ENCODE measurements around the gene CPA5. TPM values are rescaled to one million over a fixed set of nuclear protein-coding genes. Genes with fewer than 3 reads are reported as not detected.

The CPA5 gene
- total RNA-seq, 2 donors from 2014 or later = not detected

DNA sequence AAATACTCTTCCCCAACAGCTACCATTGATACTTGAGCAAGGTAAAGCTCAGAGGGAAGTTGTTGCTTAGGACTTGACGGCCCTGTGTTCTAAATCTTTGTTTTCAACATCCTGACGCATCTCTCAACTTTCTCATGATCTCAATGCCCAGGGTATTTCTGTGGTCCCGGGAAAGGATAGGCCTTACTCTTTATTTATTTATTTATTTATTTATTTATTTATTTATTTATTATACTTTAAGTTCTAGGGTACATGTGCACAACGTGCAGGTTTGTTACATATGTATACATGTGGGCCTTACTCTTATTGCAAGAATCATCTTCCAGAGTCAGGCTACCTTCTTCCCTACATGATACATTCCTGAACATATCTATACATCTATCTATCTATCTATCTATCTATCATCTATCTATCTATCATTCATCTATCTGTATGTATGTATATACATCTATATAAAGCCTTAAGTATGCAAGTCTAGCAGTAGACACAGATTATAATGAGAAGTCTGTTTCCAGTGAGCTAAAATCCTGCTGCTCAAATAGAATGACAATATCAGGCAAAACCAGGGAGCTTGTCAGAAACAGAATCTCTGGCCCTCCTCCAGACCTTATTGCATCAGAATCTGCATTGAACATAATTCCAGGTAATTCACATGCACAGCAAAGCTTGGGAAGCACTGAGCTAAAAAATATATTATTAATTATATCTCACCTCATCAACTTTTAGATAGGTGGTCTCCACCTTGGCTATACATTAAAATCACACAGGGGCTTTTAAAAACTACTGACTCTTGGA, 12.2 kb upstream of the CPA5 start:
- Histone ChIP-seq H3K9me3 (no peaks in the 10 kb centered on the region), H3K27ac (no peak overlapping the region), H3K4me3 (no peak overlapping the region), H3K27me3 (replicated peaks; ENCODE audit: insufficient read depth) (no peaks in the 10 kb centered on the region), H3K36me3 (no peaks in the 10 kb centered on the region), H3K4me1 (ENCODE audit: control insufficient read depth in 1 of 2, low read depth in 2 of 2) (peaks cover 0 to 11% of the 10 kb centered on the region in 2 donors)
- no peak for ATAC-seq (ENCODE audit: insufficient number of reproducible peaks, low FRiP score, low read depth)
- DNase-seq (ENCODE audit: low spot score) = no peak
- TF ChIP-seq, protein P1, sequence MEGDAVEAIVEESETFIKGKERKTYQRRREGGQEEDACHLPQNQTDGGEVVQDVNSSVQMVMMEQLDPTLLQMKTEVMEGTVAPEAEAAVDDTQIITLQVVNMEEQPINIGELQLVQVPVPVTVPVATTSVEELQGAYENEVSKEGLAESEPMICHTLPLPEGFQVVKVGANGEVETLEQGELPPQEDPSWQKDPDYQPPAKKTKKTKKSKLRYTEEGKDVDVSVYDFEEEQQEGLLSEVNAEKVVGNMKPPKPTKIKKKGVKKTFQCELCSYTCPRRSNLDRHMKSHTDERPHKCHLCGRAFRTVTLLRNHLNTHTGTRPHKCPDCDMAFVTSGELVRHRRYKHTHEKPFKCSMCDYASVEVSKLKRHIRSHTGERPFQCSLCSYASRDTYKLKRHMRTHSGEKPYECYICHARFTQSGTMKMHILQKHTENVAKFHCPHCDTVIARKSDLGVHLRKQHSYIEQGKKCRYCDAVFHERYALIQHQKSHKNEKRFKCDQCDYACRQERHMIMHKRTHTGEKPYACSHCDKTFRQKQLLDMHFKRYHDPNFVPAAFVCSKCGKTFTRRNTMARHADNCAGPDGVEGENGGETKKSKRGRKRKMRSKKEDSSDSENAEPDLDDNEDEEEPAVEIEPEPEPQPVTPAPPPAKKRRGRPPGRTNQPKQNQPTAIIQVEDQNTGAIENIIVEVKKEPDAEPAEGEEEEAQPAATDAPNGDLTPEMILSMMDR (IDR thresholded peaks at IDR 0.05) = no peak

DNA sequence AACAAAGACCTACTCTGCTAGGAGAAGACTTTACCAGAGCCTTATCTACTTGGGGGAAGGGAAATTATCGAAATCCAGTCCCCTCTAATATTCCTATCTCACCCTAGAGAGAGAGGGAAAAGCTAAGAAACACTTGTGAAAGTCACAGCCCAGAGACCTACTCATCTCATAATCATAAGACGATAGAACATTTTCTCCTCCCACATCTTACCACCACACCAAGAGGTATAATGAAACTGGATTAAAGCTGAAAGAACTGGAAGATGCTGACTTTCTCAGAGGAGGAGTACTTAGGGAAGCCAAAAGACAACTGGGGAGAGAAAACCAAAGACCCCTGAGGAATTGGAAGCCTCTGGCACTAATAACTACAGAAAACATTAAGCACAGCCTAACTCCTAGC, 10.8 kb upstream of the CPA5 start:
- Histone ChIP-seq H3K27me3 (replicated peaks; ENCODE audit: insufficient read depth) (no peaks in the 10 kb centered on the region), H3K36me3 (no peaks in the 10 kb centered on the region), H3K4me1 (ENCODE audit: control insufficient read depth in 1 of 2, low read depth in 2 of 2) (peaks cover 0 to 11% of the 10 kb centered on the region in 2 donors), H3K4me3 (no peak overlapping the region), H3K9me3 (no peaks in the 10 kb centered on the region), H3K27ac (no peak overlapping the region)
- no peak for DNase-seq (ENCODE audit: low spot score)
- no peak for ATAC-seq (ENCODE audit: insufficient number of reproducible peaks, low FRiP score, low read depth)
- TF ChIP-seq, protein P1 (IDR thresholded peaks at IDR 0.05) = no peak

DNA sequence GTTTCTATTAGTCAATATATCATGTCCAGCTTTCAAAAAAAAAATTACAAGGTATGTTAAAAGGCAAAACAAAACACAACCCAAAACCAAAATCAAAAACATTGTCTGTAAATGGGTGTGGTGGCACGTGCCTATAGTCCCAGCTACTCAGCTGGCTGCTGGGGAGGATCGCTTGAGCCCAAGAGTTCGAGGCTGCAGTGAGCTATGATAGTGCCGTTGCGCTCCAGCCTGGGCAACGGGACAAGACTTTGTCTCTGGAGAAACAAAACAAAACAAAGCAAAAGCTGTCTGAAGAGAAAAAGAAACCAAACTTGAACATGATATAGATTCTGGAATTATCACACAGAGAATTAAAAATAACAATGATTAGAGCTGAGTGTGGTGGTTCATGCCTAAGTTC, 10.3 kb upstream of the CPA5 start:
- Histone ChIP-seq H3K9me3 (no peaks in the 10 kb centered on the region), H3K4me3 (no peak overlapping the region), H3K4me1 (ENCODE audit: control insufficient read depth in 1 of 2, low read depth in 2 of 2) (peaks cover 0 to 11% of the 10 kb centered on the region in 2 donors), H3K27me3 (replicated peaks; ENCODE audit: insufficient read depth) (no peaks in the 10 kb centered on the region), H3K36me3 (no peaks in the 10 kb centered on the region), H3K27ac (no peak overlapping the region)
- no peak for DNase-seq (ENCODE audit: low spot score)
- TF ChIP-seq, protein P1 (IDR thresholded peaks at IDR 0.05) = no peak
- ATAC-seq (ENCODE audit: insufficient number of reproducible peaks, low FRiP score, low read depth) = no peak

DNA sequence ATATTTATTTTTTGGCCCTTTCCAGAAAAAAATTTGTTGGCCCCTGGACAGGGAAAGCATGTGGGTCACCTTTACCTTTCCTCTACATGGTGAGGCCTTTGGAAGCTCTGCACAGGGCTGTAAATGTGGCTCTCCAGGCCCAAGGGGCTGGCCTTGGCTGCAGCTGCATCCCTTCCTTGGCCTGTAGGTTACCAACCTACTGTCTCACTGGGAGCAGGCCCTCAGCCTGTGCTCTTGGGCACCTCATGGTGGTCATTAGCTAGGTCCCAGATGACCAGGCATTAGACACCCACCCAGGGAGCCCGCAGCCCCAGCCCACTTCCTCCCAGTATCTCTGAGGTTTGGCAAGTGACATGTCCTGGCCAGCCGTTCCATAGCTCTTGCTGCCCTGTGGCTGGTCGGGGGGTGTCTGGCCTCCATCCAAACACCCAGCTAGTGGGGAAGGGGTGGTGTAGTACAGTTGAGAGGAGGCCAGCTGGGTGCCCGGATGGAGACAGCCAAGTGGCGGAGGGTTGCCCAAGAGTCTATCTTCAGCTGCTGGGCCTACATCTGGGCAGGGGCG, 7.1 kb upstream of the CPA5 start:
- ATAC-seq (ENCODE audit: insufficient number of reproducible peaks, low FRiP score, low read depth) (no peak), DNase-seq (ENCODE audit: low spot score) (no peak)
- TF ChIP-seq, protein P1 (IDR thresholded peaks at IDR 0.05) = no peak
- H3K27ac ChIP-seq = no peak overlapping the region
- H3K9me3 ChIP-seq = no peaks in the 10 kb centered on the region
- no peak overlapping the region for H3K4me3 ChIP-seq
- H3K4me1 ChIP-seq (ENCODE audit: control insufficient read depth in 1 of 2, low read depth in 2 of 2) = peaks cover 0 to 11% of the 10 kb centered on the region in 2 donors
- no peaks in the 10 kb centered on the region for H3K27me3 ChIP-seq (replicated peaks; ENCODE audit: insufficient read depth)
- no peaks in the 10 kb centered on the region for H3K36me3 ChIP-seq

DNA sequence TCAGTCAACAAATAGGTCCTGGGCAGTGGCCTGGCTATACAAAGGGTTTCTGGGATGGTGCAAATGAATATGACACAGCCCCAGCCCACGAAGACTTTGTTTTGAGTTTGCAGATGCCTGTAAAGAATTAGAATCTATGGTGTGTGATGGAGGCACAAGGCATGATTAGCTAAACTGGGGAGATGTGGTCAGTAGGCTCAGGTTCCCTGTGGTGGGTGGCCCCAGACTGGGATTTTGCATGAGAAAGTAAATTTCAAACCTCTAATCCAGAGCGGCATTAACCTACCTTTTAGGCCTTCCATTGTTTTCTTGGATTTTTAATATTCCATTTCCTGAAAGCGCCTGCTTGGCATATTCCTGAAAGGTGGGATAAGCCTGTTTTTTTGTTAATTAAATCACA, 6.4 kb upstream of the CPA5 start:
- Histone ChIP-seq H3K27ac (no peak overlapping the region), H3K4me1 (ENCODE audit: control insufficient read depth in 1 of 2, low read depth in 2 of 2) (peaks cover 0 to 11% of the 10 kb centered on the region in 2 donors), H3K27me3 (replicated peaks; ENCODE audit: insufficient read depth) (no peaks in the 10 kb centered on the region), H3K9me3 (no peaks in the 10 kb centered on the region), H3K36me3 (no peaks in the 10 kb centered on the region), H3K4me3 (no peak overlapping the region)
- TF ChIP-seq, protein P1 (IDR thresholded peaks at IDR 0.05) = no peak
- DNase-seq (ENCODE audit: low spot score) (no peak), ATAC-seq (ENCODE audit: insufficient number of reproducible peaks, low FRiP score, low read depth) (no peak)
